Measurements from ENCODE around the gene ANKRD65.

DNA sequence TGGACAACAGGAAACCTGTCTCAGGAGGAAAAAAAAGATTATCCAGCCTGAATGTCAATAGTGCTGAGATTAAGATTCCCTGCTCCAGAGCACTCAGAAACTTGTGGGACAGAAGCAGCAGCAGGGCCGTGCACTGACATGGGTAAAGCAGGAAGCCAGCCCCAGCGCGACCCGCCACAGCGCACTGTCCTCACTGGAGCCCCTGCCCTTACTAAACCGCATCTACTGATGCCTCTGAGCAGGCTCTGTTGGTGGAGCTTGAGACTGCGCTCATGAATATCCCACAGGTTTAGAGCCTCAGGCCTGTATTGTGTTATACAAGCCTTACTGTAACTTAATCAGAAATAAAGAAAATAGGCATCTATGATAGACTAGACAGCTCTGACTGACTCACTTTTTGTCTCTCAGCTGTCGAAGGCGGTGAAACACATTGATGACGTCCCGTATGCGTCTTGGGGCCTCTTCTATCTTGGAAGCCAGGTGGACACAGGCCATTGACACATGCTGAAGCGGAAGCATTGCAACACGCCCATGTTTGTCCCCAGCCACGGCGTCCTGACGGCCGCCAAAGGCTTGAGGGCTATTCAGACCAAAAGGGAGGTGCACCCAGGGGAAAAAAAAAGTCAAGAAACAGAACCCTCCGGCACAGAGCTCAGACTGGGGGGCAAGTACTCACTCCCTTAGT, 23.1 kb downstream of the ANKRD65 start:
- TF ChIP-seq, protein P1, sequence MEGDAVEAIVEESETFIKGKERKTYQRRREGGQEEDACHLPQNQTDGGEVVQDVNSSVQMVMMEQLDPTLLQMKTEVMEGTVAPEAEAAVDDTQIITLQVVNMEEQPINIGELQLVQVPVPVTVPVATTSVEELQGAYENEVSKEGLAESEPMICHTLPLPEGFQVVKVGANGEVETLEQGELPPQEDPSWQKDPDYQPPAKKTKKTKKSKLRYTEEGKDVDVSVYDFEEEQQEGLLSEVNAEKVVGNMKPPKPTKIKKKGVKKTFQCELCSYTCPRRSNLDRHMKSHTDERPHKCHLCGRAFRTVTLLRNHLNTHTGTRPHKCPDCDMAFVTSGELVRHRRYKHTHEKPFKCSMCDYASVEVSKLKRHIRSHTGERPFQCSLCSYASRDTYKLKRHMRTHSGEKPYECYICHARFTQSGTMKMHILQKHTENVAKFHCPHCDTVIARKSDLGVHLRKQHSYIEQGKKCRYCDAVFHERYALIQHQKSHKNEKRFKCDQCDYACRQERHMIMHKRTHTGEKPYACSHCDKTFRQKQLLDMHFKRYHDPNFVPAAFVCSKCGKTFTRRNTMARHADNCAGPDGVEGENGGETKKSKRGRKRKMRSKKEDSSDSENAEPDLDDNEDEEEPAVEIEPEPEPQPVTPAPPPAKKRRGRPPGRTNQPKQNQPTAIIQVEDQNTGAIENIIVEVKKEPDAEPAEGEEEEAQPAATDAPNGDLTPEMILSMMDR (IDR thresholded peaks at IDR 0.05) = no peak
- TF ChIP-seq POLR2A (IDR thresholded peaks at IDR 0.05) = no peak
